Loucy (cell line): Measurements from ENCODE around the gene DACH1.

Source experiments
- EZH2phosphoT487 ChIP-seq: fragments of 200-600 bp; IDR thresholded peaks from 2 replicates; pipeline ENCODE4 v1.6.1; 2018; ENCODE audit warnings: antibody characterized with exemption, mild to moderate bottlenecking, moderate library complexity, borderline replicate concordance
- TF ChIP-seq, protein P1 (sequence below): fragments of 200-600 bp; sonication (generic); conservative IDR thresholded peaks from 2 replicates; pipeline ENCODE4 v1.5.1; 2014; ENCODE audit warnings: mild to moderate bottlenecking, antibody characterized with exemption, low read length

DNA sequence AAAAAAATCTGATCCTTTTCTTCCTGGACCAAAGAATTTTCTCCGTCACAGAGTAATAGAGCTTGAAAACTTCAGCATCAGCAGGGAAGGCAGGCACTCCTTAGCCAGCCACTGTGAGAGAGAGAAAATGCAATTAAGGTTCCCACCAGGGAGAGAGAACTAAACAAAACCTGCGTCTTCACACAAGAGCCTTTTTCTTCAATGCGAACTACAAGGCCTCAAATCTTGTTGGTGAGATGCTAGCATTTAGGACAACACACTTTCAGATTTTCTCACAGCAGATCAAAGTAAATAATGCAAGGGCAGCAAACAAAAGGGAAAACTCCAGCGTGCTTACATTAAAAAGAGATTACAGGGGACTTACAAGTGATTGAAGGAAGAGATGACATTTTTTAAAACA lies 80.1 kb downstream of the DACH1 start:
- TF ChIP-seq, protein P1, sequence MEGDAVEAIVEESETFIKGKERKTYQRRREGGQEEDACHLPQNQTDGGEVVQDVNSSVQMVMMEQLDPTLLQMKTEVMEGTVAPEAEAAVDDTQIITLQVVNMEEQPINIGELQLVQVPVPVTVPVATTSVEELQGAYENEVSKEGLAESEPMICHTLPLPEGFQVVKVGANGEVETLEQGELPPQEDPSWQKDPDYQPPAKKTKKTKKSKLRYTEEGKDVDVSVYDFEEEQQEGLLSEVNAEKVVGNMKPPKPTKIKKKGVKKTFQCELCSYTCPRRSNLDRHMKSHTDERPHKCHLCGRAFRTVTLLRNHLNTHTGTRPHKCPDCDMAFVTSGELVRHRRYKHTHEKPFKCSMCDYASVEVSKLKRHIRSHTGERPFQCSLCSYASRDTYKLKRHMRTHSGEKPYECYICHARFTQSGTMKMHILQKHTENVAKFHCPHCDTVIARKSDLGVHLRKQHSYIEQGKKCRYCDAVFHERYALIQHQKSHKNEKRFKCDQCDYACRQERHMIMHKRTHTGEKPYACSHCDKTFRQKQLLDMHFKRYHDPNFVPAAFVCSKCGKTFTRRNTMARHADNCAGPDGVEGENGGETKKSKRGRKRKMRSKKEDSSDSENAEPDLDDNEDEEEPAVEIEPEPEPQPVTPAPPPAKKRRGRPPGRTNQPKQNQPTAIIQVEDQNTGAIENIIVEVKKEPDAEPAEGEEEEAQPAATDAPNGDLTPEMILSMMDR, result no peak
- TF ChIP-seq EZH2phosphoT487, result no peak
